GM21576 (cell line): ENCODE data around the gene AUTS2.
"Not testable (repeated sequence)": the region's sequence is repeated elsewhere in the genome, so short reads cannot be mapped to it uniquely, and the experiment has no call there.

ENCODE experiments used
- ATAC-seq: cut with Tn5 transposase; IDR thresholded peaks from one replicate; pipeline ENCODE4 v1.9.1; 2021; ENCODE audit warnings: mild to moderate bottlenecking, moderate library complexity; ENCODE audit not compliant: unreplicated experiment

AUTS2 gene

GRCh38 chr7:70270149-70270548 is 671.9 kb downstream of the AUTS2 start:
- no peak for ATAC-seq

DNA sequence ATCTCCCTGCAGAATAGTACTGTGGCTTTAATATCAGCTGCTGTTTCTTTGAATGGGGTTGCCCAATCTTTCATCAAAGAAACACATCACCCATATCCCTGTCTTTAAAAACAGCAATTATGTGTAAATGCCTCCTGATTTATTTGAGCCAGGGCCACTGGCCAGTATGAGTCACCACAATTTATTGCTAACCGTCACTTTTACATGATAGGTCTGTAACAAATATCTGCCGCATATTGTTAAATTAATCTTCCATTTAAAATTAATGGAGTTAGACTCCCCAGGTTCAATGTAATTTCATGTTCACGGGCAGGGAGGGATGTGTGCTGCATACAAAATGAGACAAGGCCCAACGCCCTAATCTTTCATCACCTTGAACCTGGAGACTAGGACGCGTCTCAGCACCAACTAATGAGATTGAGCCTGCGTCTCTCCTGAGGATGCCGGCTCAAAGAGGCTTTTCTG is 673.4 kb downstream of the AUTS2 start:
- no peak for ATAC-seq

DNA sequence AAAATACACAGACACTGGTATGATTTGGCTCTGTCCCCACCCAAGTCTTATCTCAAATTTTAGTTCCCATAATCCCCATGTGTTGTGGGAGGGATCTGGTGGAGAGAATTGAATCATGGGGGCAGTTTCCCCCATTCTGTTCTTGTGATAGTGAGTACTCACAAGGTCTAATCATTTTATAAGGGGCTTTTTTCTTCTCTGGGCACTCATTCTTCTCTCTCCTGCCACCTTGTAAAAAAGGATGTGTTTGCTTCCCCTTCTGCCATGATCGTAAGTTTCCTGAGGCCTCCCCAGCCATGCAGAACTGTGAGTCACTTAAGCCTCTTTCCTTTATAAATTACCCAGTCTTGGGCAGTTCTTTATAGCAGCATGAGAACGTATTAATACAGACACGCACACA is 677.3 kb downstream of the AUTS2 start:
- ATAC-seq: not testable (repeated sequence)

GRCh38 chr7:70285187-70285586 is 686.9 kb downstream of the AUTS2 start:
- ATAC-seq: no peak

- ATAC-seq: no peak
Measured at GRCh38 chr7:70285854-70286253, 687.6 kb downstream of the AUTS2 start.

GRCh38 chr7:70288781-70289456 is 690.6 kb downstream of the AUTS2 start:
- ATAC-seq: no peak

DNA sequence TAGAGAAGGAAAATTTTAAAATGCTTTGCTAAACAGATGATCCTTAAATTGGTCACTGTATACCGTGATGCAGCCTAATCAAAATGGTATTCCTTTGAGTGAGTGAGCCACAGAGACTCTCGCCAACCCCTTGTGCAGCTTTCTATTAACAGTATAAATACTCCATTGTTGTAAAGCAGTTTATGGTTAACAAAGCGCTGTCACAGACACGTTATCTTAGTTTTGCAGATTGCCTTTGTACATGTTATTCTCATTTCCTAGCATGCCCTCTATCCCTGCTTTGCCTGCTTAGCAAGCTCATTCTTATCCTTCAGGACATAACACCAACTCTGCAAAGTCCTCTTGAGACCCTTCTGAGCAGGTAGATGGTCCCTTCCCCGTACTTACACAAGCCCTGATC is 694.4 kb downstream of the AUTS2 start:
- ATAC-seq: no peak

DNA sequence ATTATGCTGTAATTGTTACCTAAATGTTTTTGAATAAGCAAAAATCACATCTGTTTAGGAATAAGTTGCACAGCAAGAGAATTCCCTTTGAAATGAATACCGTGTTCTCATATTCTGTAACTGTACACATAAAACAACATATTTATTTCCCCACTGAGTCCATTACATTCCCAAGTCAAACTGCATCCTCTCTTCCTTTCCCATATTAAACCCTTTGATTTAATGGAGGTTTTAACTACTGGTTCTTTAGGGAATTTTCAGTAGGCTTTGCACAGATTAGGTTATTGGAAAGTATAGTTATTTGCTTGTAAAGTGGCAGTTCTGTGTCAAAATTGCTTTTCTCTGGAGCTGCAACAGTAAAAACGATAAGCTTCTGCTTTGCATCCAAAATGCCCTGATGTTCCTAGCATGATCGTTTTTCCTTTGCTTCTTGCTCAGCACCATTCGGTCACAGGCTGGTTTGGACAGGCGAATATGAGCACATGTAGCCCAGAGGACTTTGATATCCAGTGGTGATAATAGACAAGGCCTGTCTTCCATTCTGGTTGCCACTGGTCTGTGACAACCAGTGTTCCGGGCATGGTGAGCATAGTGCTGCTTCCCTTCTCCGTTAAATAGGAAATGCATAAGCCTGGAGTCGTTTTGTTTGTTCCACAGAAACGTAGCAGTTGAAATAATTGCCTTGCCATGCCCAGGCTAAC is 696.1 kb downstream of the AUTS2 start:
- no peak for ATAC-seq

DNA sequence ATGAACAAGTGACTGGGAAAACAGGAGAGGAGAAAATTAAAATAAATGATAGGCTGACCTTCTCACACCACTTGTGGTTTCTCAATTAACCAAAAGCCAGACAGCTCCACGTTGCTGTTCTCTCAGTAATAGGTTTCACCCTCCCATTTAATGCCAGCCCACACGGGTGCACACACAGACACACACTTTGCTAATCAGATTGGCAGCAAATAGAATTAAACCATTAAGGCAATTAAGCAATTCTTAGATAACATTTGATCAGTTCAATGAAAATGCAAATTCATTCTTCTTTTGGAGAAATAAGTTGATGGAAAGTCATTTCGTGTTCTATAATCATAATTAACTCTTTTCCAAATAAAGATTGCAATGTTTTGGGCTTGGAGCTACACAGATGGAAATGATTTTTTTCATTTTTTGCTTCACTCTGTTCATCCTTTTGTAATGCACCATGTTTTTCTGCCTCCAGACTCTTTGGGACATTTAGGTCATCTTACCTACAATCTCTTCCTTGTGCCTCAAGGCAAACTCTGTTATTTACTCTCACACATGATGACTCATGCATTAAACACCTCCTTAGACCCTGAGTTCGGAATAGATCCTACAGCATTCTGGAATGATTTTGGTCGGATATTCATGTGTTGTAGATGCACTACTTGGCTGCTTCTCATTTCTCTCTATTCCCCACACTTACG is 700.7 kb downstream of the AUTS2 start:
- no peak for ATAC-seq

DNA sequence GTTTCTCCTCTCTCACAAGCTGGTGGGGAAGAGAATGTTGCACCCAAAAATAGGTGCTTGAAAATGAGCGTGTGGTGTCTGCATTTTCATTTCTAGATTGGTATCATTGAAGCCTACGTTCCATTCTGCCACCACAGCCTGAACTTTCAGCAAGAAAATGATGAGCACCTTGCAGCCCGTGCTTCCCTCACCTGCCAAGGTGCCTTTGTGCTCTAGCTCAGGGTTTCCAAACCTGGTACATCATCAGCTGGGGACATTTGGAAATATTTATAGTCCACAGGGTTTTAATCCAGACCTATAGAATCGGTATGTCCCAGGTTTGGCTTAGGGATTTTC is 701.2 kb downstream of the AUTS2 start:
- no peak for ATAC-seq

DNA sequence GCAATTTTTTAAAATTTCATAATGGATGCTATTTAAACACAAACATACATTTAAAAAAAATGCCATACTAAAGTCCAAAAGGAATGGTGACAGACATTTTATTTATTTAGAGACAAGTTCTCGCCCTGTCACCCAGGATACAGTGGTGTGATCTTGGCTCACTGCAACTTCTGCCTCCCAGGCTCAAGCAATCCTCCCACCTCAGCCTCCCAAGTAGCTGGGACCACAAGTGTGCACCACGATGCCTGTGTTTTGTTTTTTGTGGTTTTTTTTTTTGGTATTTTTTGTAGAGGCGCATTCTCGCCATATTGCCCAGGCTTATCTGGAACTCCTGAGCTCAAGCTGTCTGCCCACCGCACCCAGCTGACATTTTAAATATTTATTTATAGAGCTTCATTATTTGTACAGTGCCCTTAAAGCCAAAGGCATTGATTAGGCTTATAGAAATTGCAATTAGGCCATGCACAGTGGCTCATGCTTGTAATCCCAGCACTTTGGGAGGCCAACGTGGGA is 703.5 kb downstream of the AUTS2 start:
- no peak for ATAC-seq

DNA sequence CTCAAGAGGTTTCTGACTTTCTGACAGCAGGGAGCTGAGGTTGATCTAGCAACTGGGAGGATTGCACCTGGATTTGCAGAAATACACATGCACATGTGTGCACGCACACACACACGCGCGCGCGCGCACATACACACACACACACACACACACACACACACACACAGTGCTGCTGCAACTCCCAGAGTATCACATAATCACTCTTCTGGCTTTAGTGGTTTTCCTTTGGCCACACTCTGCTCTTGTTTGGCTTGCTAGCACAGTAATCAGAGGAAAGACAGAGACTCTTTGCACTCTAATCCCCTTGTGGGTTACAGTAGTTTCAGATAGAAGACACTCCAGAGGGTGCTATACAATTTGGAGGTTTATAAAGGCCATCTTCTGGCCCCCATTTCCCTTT is 705.0 kb downstream of the AUTS2 start:
- ATAC-seq: no peak

GRCh38 chr7:70303780-70304179 is 705.5 kb downstream of the AUTS2 start:
- no peak for ATAC-seq

GRCh38 chr7:70306173-70306572 is 707.9 kb downstream of the AUTS2 start:
- no peak for ATAC-seq

GRCh38 chr7:70307544-70308106 is 709.4 kb downstream of the AUTS2 start:
- ATAC-seq: no peak

- ATAC-seq: no peak
Measured at GRCh38 chr7:70312336-70312735, 714.1 kb downstream of the AUTS2 start.

DNA sequence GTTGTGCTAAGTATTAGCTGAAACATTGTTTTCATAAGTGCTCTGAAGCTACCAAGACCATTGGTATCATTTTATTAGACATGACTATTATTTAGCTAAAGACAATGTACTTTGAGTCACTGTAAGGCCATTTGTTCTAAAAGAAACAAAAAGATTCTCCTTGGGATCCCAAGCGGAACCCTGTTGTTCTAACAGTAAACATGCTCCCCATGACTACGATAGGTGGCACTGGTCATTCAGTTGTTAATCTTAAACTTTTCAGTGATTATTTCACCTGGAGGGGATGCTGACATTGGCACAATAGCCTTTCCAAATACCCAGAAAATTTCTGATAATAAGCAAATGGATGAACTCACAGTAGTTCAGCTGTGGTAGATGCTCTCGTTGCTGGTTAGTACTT is 715.0 kb downstream of the AUTS2 start:
- ATAC-seq: no peak

- ATAC-seq: no peak
Measured at GRCh38 chr7:70313687-70314086, 715.4 kb downstream of the AUTS2 start.

DNA sequence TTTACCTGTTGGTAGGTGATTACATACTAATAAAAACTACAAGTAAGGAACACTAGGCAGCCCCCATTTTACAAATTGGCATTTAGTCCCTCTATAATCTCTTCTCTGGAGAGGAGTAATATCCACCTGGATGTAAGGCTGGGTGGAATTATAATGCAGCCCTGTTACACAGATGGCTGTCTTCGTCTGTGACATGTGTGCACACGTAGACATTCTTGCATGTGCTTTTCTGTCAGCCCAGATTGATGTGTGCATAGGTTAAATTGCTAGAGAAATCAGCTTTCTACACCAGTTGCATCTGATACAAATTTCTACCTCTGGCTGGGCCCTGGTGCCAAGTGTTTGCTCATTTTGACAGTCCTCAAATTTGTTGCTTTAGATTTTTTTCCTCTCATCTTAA is 715.9 kb downstream of the AUTS2 start:
- no peak for ATAC-seq

DNA sequence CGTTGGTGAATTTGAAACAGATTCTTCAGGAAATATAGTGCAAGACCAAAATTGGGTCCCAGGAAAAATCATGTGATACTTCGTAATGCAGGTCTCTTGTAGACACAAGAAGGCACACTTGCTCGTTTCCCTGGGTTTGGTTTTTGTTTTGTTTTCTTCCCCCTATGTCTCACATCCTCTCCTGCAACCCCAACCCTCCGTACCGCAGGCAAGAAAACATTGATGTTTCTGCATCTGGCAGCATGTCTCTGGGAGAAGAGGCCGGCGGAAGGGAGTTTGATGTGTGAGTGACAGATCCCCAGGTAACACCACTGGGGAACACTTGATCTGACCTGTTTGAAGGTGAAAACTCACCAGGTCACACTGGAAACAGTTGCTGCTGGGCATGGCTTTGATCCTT is 718.5 kb downstream of the AUTS2 start:
- ATAC-seq: no peak

DNA sequence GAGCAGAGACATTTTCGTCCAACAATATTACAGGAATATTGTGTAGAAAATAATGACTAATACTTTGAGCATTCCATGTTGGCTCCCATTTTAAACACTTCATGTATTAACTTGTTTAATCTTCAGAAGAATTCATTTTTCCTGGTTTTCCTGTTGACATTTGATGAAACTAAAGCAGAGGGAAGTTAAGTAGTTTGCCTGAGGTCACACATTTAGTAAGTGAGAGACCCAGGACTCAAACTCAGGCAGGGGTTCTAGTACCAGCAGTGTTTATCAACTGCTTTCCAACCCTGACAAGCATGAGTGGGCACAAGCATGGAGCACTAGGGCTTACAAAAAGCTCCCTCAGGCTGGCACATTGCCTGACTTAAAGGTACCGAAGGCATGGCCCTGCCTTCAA is 719.1 kb downstream of the AUTS2 start:
- no peak for ATAC-seq

DNA sequence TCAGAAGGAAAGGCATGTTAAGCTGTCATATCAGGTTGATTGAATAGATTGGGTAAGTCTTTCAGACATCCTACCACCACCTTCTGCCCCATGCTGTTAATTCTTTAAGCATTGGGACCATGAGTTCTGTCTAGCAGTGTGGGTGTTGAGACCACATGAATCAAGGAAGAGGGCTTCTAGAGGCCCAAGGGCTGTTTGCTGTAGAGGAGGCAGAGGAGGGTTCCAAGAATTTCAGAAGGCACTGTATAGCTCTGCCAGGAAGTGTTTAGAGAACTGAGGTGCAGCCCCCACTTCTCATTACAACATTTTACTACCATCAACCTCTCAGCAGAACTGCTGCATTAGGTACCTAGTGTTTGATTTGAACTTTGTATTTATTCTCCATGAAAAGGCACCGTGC is 720.2 kb downstream of the AUTS2 start:
- no peak for ATAC-seq
